ENCODE results near the gene CXCR5.
"Not testable (repeated sequence)": the region's sequence is repeated elsewhere in the genome, so short reads cannot be mapped to it uniquely, and the experiment has no call there.

Gene CXCR5, protein sequence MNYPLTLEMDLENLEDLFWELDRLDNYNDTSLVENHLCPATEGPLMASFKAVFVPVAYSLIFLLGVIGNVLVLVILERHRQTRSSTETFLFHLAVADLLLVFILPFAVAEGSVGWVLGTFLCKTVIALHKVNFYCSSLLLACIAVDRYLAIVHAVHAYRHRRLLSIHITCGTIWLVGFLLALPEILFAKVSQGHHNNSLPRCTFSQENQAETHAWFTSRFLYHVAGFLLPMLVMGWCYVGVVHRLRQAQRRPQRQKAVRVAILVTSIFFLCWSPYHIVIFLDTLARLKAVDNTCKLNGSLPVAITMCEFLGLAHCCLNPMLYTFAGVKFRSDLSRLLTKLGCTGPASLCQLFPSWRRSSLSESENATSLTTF

DNA sequence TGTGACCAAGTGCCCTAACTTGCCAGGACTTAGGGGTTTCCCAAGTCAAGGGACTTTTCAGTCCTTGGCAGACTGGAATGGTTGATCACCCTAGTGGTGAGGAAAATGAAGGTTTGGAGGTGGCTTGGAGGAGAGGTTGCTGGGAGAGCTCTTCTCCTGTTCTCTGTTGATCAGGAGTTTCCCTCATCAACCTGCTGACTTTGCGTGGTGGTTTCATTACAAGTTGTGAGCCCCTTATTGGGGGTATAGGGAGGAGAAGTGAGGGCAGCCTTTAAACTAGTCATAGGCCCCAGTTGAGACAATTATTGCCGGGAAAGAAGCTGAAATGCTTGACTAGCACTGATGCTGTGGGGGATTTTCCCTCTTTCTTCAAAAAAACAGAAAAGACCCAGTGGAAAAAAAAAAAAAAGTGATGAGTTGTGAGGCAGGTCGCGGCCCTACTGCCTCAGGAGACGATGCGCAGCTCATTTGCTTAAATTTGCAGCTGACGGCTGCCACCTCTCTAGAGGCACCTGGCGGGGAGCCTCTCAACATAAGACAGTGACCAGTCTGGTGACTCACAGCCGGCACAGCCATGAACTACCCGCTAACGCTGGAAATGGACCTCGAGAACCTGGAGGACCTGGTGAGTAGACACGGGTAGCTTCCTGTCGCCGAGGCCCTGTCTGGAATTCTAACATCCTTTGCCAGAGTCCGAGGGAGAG lies at the start of gene CXCR5:
CXCR5 (plus strand) TSS at position 525 of the 704 bp plus-strand sequence; CDS start at position 575, 50 bp downstream.
- no peak for DNase-seq (ENCODE audit: low read depth)

- no peak for DNase-seq (ENCODE audit: low read depth)
These were observed 49.2 kb upstream of the CXCR5 start for GRCh38 chr11:118834427-118835028.

- DNase-seq (ENCODE audit: low read depth), result no peak
These were observed 45.8 kb upstream of the CXCR5 start for GRCh38 chr11:118837868-118838267.

DNA sequence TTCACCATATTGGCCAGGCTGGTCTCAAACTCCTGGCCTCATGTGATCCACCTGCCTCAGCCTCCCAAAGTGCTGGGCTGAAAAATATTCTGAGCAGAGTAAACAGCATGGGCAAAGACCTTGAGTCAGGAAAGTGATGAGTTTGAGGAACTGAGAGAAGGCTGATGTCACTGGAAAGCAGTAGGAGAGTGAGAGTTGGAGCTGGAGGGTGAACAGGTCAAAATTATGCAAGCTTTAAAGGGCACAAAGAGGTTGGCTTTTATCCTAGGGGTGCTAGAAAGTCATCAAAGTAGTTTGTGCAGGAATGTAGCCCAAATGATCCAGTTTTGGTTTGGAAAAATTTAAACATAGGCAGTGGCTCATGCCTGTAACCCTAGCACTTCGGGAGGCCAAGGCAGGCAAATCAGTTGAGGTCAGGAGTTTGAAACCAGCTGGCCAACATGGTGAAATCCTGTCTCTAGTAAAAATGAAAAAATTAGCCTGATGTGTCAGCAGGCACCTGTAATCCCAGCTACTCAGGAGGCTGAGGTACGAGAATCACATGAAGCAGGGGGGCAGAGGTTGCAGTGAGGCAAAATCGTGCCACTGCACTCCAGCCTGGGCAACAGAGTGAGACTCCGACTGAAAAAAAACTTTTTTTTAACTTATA lies 44.7 kb upstream of the CXCR5 start:
- DNase-seq (ENCODE audit: low read depth), result no peak

DNA sequence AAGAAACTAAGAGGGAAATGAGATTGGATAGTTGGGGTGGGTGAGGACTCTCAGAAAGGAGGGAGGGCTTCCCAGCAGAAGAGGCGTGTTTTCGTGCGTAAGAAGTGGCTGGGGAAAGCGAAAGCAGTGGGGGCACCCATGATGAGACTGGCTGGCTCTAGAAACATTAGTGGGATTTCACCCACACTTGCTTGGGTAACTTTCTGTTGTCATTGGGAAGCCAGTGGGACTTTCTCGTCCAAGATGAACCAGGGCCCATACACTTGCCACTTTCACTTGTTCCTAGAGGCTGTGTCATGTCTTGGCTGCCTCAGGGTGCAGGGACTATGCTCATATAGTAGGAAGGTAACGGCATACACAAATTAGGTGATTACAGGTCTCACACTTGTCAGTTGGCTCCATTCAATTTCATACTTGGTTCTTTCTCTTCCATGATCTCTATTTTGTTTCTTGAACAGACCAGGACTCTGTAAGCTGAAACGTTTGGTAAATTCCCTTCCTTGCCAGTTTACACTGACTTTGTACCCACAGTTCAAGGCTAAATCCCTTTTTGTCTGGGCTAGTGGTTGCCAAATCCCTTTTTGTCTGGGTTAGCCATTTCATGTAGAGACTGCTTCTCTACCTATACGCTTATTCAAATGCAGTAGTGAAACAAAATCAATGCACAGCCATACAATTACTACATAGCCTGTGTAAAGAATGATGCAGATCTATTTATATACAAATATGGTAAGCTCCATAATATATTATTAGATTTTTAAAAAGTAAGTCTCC lies 42.0 kb upstream of the CXCR5 start:
- DNase-seq (ENCODE audit: low read depth), result peak; percentile 9

DNA sequence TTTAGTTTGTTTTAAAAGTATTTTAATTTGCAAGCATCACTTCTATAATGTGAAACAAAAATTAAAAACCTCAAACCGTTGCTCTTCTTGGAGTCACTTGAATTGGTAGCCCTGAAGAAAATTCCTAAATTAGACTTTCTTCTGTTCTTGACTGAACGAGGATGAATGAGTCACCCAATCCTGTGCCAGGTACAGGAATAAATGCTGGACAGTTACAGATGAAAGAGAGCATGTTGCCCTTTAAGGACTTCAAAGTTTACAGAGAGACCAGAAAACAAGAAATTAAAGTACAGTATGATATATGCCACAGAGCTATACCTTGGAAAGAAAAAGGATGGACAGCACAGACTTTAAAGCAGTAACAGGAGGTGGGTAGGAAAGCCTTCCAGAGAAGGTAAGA lies 41.3 kb upstream of the CXCR5 start:
- no peak for DNase-seq (ENCODE audit: low read depth)

DNA sequence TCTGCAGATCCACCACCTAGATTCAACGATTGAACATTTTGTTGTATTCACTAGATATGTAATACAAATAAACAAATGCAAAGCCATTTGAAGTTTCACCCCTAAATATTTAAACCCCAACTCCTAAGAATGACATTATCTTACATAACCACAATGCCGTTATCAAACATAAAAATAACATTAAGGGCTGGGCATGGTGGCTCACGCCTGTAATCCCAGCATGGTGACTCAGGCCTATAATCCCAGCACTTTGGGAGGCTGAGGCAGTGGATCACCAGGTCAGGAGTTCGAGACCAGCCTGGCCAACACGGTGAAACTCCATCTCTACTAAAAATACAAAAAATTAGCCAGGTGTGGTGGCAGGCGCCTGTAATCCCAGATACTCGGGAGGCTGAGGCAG lies 40.8 kb upstream of the CXCR5 start:
- DNase-seq (ENCODE audit: low read depth), result not testable (repeated sequence)

GRCh38 chr11:118843565-118843964 lies 40.1 kb upstream of the CXCR5 start:
- DNase-seq (ENCODE audit: low read depth), result no peak

- DNase-seq (ENCODE audit: low read depth), result no peak
These were observed 38.3 kb upstream of the CXCR5 start for GRCh38 chr11:118845369-118845768.

DNA sequence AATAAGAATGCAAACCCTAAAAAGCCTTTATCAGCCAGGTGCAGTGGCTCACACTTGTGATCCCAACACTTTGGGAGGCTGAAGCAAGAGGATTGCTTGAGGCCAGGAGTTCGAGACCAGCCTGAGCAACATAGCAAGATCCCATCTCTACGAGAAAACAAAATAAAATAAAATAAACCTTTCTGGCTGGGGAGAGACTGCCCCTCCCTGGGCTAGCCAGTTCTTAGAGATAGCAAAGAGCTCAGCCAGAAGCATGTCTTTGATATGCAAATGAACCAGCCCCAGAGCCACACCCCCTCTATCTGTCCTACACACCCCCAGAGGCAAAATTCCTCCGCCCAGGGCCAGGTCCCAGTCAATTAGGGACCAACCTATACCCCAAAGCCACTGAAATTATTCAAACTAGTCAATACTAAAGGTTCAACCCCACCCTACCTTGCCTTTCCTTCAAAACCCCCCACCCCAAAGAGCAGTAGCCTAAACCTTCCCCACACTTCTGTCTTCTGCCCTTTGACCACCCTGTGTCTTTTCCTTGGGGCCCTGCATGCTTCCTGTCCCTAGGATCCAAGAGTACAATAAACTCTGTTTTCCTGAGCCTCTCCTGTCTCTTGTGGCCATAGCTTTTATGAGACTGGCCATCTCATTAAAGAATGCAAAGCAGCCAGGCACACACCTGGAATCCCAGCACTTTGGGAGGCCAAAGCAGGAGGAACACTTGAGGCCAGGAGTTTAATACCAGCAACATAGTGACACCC lies 37.3 kb upstream of the CXCR5 start:
- DNase-seq (ENCODE audit: low read depth), result no peak

- no peak for DNase-seq (ENCODE audit: low read depth)
These were observed 33.9 kb upstream of the CXCR5 start for GRCh38 chr11:118849825-118850224.

- no peak for DNase-seq (ENCODE audit: low read depth)
These were observed 31.7 kb upstream of the CXCR5 start for GRCh38 chr11:118851970-118852369.

DNA sequence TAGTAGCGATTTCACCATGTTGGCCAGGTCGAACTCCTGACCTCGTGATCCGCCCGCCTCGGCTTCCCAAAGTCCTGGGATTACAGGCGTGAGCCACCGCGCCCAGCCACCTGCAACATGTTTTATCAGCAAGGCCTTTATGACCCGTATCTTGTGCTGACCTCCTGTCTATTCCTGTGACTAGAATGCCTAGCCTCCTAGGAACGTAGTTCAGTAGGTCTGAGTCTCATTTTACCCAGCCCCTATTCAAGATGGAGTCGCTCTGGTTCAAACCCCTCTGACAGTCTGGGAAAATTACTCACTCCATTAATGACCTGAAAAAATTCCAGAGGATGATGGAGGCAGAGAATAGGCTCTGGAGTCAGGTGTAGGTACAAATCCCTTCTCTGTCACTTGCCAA lies 30.0 kb upstream of the CXCR5 start:
- DNase-seq (ENCODE audit: low read depth), result no peak

DNA sequence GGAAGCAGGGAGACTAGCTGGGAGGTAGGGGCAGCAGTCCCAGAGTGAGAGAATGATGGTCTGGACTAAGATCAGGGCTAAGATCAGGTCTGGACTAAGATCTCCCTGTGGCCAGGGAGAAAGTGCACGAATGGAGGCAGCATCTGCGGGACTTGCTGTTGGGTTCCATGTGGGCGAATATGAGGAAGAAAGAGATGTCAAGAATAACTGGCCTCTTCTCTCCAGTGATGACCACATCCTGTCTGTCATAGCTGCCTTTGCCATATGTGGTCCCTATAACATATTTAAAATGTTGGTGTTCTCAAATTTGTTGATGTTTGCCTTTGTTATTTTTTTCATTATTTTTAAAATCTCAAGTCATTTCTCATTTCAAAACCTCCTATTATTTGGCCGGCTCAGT lies 27.4 kb upstream of the CXCR5 start:
- DNase-seq (ENCODE audit: low read depth), result no peak

GRCh38 chr11:118857385-118857784 lies 26.3 kb upstream of the CXCR5 start:
- DNase-seq (ENCODE audit: low read depth), result no peak

DNA sequence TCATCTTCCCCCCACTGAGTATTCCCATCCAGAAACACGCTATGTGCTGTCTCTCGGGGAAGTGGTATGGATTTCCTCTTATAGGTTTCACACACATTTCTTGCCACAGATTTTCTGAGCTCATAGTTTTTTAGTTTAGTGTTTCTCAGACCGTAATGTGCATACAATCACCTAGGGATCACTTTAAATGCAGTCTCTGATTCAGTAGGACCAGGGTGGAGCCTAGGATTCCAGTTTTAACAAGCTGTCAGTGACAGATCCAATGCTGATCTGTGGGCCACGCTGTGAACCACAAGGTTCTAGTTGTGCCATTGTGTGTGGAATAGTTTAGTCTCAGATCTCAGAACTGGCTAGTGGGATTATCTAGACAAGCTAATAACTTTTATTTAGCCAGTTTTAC lies 23.7 kb upstream of the CXCR5 start:
- DNase-seq (ENCODE audit: low read depth), result no peak

GRCh38 chr11:118868659-118869058 lies 15.0 kb upstream of the CXCR5 start:
- DNase-seq (ENCODE audit: low read depth), result no peak

DNA sequence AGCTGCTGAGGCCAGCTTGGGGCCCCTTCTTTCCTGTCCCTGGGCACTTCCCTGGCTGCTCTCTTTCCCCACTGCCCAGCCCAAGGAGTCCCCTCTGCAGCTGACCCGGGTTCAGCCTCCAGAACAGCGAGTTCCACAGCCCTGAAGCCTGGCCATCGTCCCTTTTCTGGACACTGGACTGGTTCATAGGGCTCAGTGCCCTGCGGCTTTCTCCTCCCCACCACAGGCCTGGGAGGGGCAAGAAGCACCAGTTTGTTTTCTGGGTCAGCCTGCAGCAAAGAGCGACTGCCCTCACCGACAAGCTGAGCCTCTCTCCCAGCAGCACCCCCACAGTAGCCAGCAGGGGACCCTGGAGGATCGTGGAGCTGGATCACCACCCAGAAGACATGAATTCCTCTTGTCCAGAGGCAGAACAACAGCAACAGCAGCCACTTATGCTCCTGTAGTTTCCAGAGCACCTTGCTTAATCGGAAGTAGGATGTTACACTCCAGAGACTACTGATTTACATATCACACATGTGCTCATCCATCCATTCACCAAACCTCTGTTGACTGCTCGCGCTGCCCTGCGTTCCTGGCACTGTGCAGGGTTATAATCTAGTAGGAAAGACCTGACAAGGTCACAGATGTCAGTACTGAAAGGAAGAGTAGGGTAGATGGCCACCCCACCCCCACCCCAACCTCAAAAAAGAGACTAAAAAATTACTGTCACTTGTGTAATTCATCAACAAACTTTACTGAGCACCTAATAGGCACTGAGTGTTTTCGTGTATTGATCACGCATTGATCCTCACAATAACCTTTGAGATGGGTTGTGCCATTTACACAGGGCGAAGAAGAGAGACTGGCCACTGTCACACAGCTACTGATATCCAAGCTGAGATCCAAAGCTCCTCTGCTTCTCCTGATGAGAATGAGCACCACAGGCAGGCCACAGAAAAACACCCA lies 13.0 kb upstream of the CXCR5 start:
- no peak for DNase-seq (ENCODE audit: low read depth)

DNA sequence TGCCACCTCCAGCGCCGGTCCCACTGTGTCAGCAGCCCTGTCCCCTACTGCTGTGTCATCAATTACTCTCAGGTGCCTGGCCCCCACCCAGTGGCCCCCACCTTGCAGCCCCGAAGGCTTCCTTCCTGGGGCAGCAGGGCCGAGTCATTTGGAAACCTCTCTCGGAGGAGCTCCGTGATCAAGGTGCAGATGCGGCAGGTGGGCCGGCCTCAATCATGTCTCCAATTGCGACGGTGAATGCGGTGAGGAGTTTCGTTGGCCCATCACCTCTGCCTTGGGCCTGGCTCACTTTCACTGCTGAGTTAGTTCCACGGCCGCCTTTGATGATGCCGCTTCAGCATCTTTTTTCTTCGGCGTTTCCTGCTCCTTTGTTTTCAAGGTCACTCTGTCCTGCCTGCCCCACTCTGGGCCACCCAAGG lies 11.3 kb upstream of the CXCR5 start:
- DNase-seq (ENCODE audit: low read depth), result no peak

GRCh38 chr11:118873804-118874203 lies 9.9 kb upstream of the CXCR5 start:
- DNase-seq (ENCODE audit: low read depth), result no peak
